HepG2 (cell line): Measurements from ENCODE around the gene CADM1. TPM values are rescaled to one million over a fixed set of nuclear protein-coding genes. Genes with fewer than 3 reads are reported as not detected.

Experiments used
- ATAC-seq: fragments of 200-7000 bp; cut with Tn5 transposase; 3 replicates; pipeline ENCODE4 v1.9.1; 2020; ENCODE audit warnings: mild to moderate bottlenecking, moderate library complexity
- BruUV-seq: library from RNA; stranded (reverse); fragments of 400-500 nt; replicated peaks from 2 replicates; lab custom pipeline; 2021; lab: Mats Ljungman, UMichigan
- CTCF ChIA-PET: fragments of 300-600 bp; formaldehyde crosslinking; extraction: SDS; loops from one replicate; lab custom pipeline; 2021; ENCODE audit warnings: low total read pairs, inconsistent platforms, low intra/inter-chr PET ratio; lab: Yijun Ruan, JAX
- POLR2A ChIA-PET: fragments of 350-600 bp; sonication (Branson Sonifier 250); formaldehyde crosslinking; loops from one replicate; lab custom pipeline; 2020; ENCODE audit warnings: antibody characterized with exemption, inconsistent platforms; lab: Yijun Ruan, JAX
- DNase-seq: peaks from one replicate; pipeline ENCODE4 v3.0.0-alpha.2; 2015; ENCODE audit warnings: low spot score
- FAIRE-seq: peaks from 3 replicates; lab custom pipeline; 2011; peaks lifted over from hg19 to GRCh38; lab: Jason Lieb, UNC
- H2AFZ ChIP-seq: one replicate; pipeline ENCODE4 v1.6.1; 2011; ENCODE audit warnings: low read length, inconsistent platforms
- H3K27ac ChIP-seq: fragments of 300-600 bp; 3 replicates; pipeline ENCODE4 v1.8.0; 2011; ENCODE audit warnings: mixed run types, mild to moderate bottlenecking, mixed read lengths, low read length, inconsistent platforms; ENCODE audit not compliant: insufficient read depth; ENCODE audit errors: extremely low read length
- H3K27me3 ChIP-seq, 2 experiments: fragments of 200-600 bp in 1 of 2; 2 replicates in 1 of 2; 3 replicates in 1 of 2; pipeline versions ENCODE4 v1.6.0 to v1.8.0; 2011; ENCODE audit warnings: low read length in 2 of 2, mild to moderate bottlenecking in 2 of 2, moderate library complexity in 2 of 2, inconsistent platforms in 1 of 2; ENCODE audit not compliant: insufficient read depth in 2 of 2, control insufficient read depth in 1 of 2
- H3K36me3 ChIP-seq, 2 experiments: fragments of 200-600 bp in 1 of 2; replicated peaks in 1 of 2; 2 replicates in 1 of 2; 3 replicates in 1 of 2; pipeline versions ENCODE4 v1.5.1 to v1.8.0; 2011; ENCODE audit warnings: low read length in 2 of 2, inconsistent platforms in 1 of 2; ENCODE audit not compliant: insufficient read depth in 2 of 2, control insufficient read depth in 1 of 2
- H3K4me1 ChIP-seq: 2 replicates; pipeline ENCODE4 v1.5.1; 2012; ENCODE audit warnings: low read length, inconsistent platforms; ENCODE audit not compliant: insufficient read depth
- H3K4me2 ChIP-seq: 2 replicates; pipeline ENCODE4 v1.6.0; 2011; ENCODE audit warnings: low read depth, low read length, inconsistent platforms
- H3K4me3 ChIP-seq, 3 experiments: fragments of 200-600 bp in 1 of 3; sonication (generic), shearing (Covaris generic) in 1 of 3; replicated peaks in 1 of 3; 2 replicates each; pipeline ENCODE4 v1.5.1; 2011 to 2016; ENCODE audit warnings: low read length in 3 of 3, inconsistent platforms in 2 of 3, low read depth in 2 of 3, mild to moderate bottlenecking in 2 of 3, control low read depth in 1 of 3, mixed read lengths in 1 of 3; ENCODE audit not compliant: insufficient read depth in 1 of 3
- H3K79me2 ChIP-seq: one replicate; pipeline ENCODE4 v1.6.1; 2011; ENCODE audit warnings: low read length, inconsistent platforms; ENCODE audit not compliant: insufficient read depth
- H3K9ac ChIP-seq: 2 replicates; pipeline ENCODE4 v1.6.0; 2011; ENCODE audit warnings: mild to moderate bottlenecking, low read depth, low read length, inconsistent platforms; ENCODE audit not compliant: insufficient read depth
- H3K9me3 ChIP-seq: 2 replicates; pipeline ENCODE4 v1.5.1; 2012; ENCODE audit warnings: mild to moderate bottlenecking, low read length
- H4K20me1 ChIP-seq: 2 replicates; pipeline ENCODE4 v1.6.0; 2011; ENCODE audit warnings: inconsistent platforms, mild to moderate bottlenecking, low read length, moderate library complexity; ENCODE audit not compliant: insufficient read depth
- CENPX ChIP-seq: sonication (generic); formaldehyde crosslinking; IDR thresholded peaks from 2 replicates; pipeline ENCODE4 v1.9.0; 2021; ENCODE audit warnings: mild to moderate bottlenecking, missing genetic modification reagents, moderate library complexity
- SNAI1 ChIP-seq: sonication (generic); formaldehyde crosslinking; IDR thresholded peaks from 2 replicates; pipeline ENCODE4 v1.5.0; 2020; ENCODE audit warnings: mild to moderate bottlenecking, missing genetic modification reagents, borderline replicate concordance
- ZFP41 ChIP-seq: sonication (generic); formaldehyde crosslinking; IDR thresholded peaks from 2 replicates; pipeline ENCODE4 v1.4.0; 2020; ENCODE audit warnings: mild to moderate bottlenecking, missing genetic modification reagents, borderline replicate concordance
- ZNF12 ChIP-seq: sonication (generic); formaldehyde crosslinking; IDR thresholded peaks from 2 replicates; pipeline ENCODE4 v1.5.0; 2020; ENCODE audit warnings: missing genetic modification reagents
- WGBS: methylation state at CpG from one replicate; pipeline ENCODE4 v1.1.6; 2017; ENCODE audit warnings: low lambda C conversion rate; 5-methylcytosine and 5-hydroxymethylcytosine counted together
- in situ Hi-C: cut with HindIII; loops from 2 replicates; pipeline ENCODE4 v1.10.0; 2017; ENCODE audit warnings: low pct_unique_long_range_greater_than_20kb; ENCODE audit not compliant: extremely low pct_ligation_motif_present
- intact Hi-C: fragments of 100-400 bp; cut with micrococcal nuclease; formaldehyde crosslinking; loops from one replicate; pipeline ENCODE4 v1.10.0; 2022; ENCODE audit not compliant: unreplicated experiment
- polyA plus RNA-seq, 8 experiments: library from polyadenylated mRNA; depleted of rRNA in 3 of 8; stranded (reverse) in 7 of 8; unstranded in 1 of 8; fragments of >200 nt; fragmentation: Illumina TruSeq in 4 of 8; extraction: Trizol in 4 of 8; gene quantifications; 2 replicates each; pipeline versions ENCODE4 v1.2.1 to v1.2.3, GENCODE V29; 2011 to 2016; ENCODE audit warnings: low read depth in 4 of 8, missing spikeins in 1 of 8, mixed read lengths in 1 of 8; ENCODE audit not compliant: insufficient read depth in 1 of 8
- total RNA-seq, 5 experiments: library from RNA; depleted of rRNA; stranded (reverse); fragments of >200 nt; fragmentation: Illumina TruSeq; extraction: Trizol; gene quantifications; 2 replicates each; pipeline ENCODE4 v1.2.3, GENCODE V29; 2016; ENCODE audit warnings: low read depth in 1 of 5
- TF ChIP-seq, protein P1 (sequence below): sonication (generic); formaldehyde crosslinking; IDR thresholded peaks from 2 replicates; pipeline ENCODE4 v1.5.0; 2020; ENCODE audit warnings: missing genetic modification reagents
- TF ChIP-seq, protein P2 (sequence below): sonication (generic); formaldehyde crosslinking; IDR thresholded peaks from 2 replicates; pipeline ENCODE4 v1.4.0; 2020; ENCODE audit warnings: mild to moderate bottlenecking, missing genetic modification reagents
- TF ChIP-seq, protein P3 (sequence below): sonication (generic); formaldehyde crosslinking; IDR thresholded peaks from 2 replicates; pipeline ENCODE4 v1.8.1; 2023; ENCODE audit warnings: mild to moderate bottlenecking, missing genetic modification reagents
- TF ChIP-seq, protein P4 (sequence below): sonication (generic); formaldehyde crosslinking; IDR thresholded peaks from 2 replicates; pipeline ENCODE4 v1.8.0; 2022; ENCODE audit warnings: low read depth, missing genetic modification reagents

The CADM1 gene
- total and polyA plus RNA-seq, 2 of the 13 experiments (the other 11 are each of a cell fraction or from before 2014, with no cell fraction given), result 71.3 to 122 TPM

DNA sequence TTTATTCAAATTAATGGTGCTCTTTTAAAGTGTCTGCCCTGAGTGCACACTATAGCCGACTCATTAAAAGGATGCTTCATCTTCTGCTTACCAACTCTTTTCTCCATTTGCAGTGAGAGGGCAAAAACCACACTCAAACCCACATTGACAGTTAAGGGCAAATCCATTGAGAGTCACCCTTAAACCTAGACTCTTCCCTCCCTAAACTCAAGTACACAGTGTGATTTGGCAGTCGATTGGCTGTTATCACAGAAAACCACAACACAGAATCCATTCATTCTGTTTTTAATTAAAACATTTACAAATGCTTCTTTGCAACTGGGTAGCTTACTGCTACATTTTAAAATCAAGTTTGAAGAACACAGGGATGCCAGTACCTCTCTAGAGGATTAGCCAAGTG lies 120.0 kb downstream of the CADM1 start (continued):
- TF ChIP-seq, protein P1, sequence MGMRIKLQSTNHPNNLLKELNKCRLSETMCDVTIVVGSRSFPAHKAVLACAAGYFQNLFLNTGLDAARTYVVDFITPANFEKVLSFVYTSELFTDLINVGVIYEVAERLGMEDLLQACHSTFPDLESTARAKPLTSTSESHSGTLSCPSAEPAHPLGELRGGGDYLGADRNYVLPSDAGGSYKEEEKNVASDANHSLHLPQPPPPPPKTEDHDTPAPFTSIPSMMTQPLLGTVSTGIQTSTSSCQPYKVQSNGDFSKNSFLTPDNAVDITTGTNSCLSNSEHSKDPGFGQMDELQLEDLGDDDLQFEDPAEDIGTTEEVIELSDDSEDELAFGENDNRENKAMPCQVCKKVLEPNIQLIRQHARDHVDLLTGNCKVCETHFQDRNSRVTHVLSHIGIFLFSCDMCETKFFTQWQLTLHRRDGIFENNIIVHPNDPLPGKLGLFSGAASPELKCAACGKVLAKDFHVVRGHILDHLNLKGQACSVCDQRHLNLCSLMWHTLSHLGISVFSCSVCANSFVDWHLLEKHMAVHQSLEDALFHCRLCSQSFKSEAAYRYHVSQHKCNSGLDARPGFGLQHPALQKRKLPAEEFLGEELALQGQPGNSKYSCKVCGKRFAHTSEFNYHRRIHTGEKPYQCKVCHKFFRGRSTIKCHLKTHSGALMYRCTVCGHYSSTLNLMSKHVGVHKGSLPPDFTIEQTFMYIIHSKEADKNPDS (CRISPR knock-in tag), result no peak
- TF ChIP-seq, protein P2, sequence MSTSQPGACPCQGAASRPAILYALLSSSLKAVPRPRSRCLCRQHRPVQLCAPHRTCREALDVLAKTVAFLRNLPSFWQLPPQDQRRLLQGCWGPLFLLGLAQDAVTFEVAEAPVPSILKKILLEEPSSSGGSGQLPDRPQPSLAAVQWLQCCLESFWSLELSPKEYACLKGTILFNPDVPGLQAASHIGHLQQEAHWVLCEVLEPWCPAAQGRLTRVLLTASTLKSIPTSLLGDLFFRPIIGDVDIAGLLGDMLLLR, result no peak
- TF ChIP-seq ZFP41 (CRISPR knock-in tag), result no peak
- no peak for TF ChIP-seq CENPX (CRISPR knock-in tag)

DNA sequence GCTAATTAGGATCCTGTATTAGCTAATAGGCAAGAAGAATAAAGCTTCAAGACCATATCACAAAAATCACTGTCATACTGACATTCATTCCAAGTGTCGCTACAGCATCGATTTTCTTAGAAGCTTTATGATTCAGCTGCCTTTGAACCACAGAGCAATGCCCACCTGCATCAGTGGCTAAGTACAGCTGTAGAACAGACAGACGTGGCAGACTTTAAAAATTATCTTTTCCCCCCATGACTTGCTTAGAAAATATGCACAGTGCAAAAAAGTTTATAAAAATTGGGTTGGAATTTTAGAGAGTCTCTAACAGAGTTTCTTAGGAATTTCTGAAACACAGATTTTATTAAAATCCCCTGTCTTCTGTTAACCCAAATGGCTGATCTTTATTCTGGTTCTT lies 120.8 kb downstream of the CADM1 start:
- Histone ChIP-seq H2AFZ (no peak overlapping the region), H3K9me3 (no peaks in the 10 kb centered on the region), H3K27me3 (no peaks in the 10 kb centered on the region), H3K36me3 (no peaks in the 10 kb centered on the region)
- no TSS peak for BruUV-seq
- POLR2A ChIA-PET, result no interaction called here
- 97% methylated on average over 3 of the region's 3 CpGs for WGBS
- TF ChIP-seq ZNF12 (no peak), SNAI1 (no peak)
- TF ChIP-seq, protein P3, sequence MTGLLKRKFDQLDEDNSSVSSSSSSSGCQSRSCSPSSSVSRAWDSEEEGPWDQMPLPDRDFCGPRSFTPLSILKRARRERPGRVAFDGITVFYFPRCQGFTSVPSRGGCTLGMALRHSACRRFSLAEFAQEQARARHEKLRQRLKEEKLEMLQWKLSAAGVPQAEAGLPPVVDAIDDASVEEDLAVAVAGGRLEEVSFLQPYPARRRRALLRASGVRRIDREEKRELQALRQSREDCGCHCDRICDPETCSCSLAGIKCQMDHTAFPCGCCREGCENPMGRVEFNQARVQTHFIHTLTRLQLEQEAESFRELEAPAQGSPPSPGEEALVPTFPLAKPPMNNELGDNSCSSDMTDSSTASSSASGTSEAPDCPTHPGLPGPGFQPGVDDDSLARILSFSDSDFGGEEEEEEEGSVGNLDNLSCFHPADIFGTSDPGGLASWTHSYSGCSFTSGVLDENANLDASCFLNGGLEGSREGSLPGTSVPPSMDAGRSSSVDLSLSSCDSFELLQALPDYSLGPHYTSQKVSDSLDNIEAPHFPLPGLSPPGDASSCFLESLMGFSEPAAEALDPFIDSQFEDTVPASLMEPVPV (CRISPR knock-in tag), result no peak
- TF ChIP-seq, protein P4, sequence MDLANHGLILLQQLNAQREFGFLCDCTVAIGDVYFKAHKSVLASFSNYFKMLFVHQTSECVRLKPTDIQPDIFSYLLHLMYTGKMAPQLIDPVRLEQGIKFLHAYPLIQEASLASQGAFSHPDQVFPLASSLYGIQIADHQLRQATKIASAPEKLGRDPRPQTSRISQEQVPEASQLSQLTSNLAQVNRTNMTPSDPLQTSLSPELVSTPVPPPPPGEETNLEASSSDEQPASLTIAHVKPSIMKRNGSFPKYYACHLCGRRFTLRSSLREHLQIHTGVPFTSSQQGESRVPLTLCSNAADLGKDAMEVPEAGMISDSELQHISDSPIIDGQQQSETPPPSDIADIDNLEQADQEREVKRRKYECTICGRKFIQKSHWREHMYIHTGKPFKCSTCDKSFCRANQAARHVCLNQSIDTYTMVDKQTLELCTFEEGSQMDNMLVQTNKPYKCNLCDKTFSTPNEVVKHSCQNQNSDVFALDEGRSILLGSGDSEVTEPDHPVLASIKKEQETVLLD (CRISPR knock-in tag), result no peak
- TF ChIP-seq, all 625 proteins: peak for 0
- Histone ChIP-seq H3K4me1 (peaks cover 29% of the 10 kb centered on the region), H3K4me3 (no peak overlapping the region), H3K79me2 (peaks cover 14% of the 10 kb centered on the region), H3K9ac (no peak overlapping the region), H3K27ac (no peak overlapping the region), H4K20me1 (peaks cover 2% of the 10 kb centered on the region; the same call in 1 of the 2 replicates), H3K4me2 (no peak overlapping the region)
- DNase-seq (no peak), FAIRE-seq (no peak), ATAC-seq (no peak)
- CTCF ChIA-PET, result no interaction called here
- intact Hi-C loops (no loop called here), in situ Hi-C loops (no loop called here)
